ENCODE data around the gene PLPPR2.
"Not testable (repeated sequence)": the region's sequence is repeated elsewhere in the genome, so short reads cannot be mapped to it uniquely, and the experiment has no call there.

Gene PLPPR2

GRCh38 chr19:11332822-11333221, 22.4 kb upstream of the PLPPR2 start:
- in situ Hi-C loops (cut with MboI; ENCODE audit: low sequenced_read_pairs): no loop called here

GRCh38 chr19:11333838-11334237, 21.4 kb upstream of the PLPPR2 start:
- in situ Hi-C loops (cut with MboI; ENCODE audit: low sequenced_read_pairs): not testable (repeated sequence)

More at GRCh38 chr19:11332822-11333221, 22.4 kb upstream of the PLPPR2 start:
- Histone ChIP-seq H3K36me3 (replicated peaks) (peaks cover 8% of the 10 kb centered on the region), H3K9me3 (no peaks in the 10 kb centered on the region), H3K4me3 (no peak overlapping the region), H3K4me1 (peaks cover 3% of the 10 kb centered on the region), H3K27me3 (ENCODE audit: low read depth) (no peaks in the 10 kb centered on the region)
- DNase-seq (ENCODE audit: low spot score in 2 of 2): no peak

GRCh38 chr19:11335449-11336146, 19.6 kb upstream of the PLPPR2 start:
- in situ Hi-C loops (cut with MboI; ENCODE audit: low sequenced_read_pairs): no loop called here
- H3K4me1 ChIP-seq: peaks cover 8% of the 10 kb centered on the region; the same call in 1 of the 2 replicates
- H3K4me3 ChIP-seq: no peak overlapping the region
- H3K9me3 ChIP-seq: no peaks in the 10 kb centered on the region
- H3K27me3 ChIP-seq (ENCODE audit: low read depth): no peaks in the 10 kb centered on the region
- H3K36me3 ChIP-seq (replicated peaks): peaks cover 8% of the 10 kb centered on the region
- DNase-seq (ENCODE audit: low spot score in 2 of 2): no peak

More at GRCh38 chr19:11333838-11334237, 21.4 kb upstream of the PLPPR2 start:
- H3K4me3 ChIP-seq; H3K27me3 ChIP-seq (ENCODE audit: low read depth); H3K9me3 ChIP-seq; H3K36me3 ChIP-seq (replicated peaks); H3K4me1 ChIP-seq: not testable (repeated sequence)
- DNase-seq (ENCODE audit: low spot score in 2 of 2): peak in 1 of 2 experiments; percentile 47

- H3K27me3 ChIP-seq (ENCODE audit: low read depth): no peaks in the 10 kb centered on the region
- no peak for DNase-seq (ENCODE audit: low spot score in 2 of 2)
- in situ Hi-C loops (cut with MboI; ENCODE audit: low sequenced_read_pairs): no loop called here
- H3K36me3 ChIP-seq (replicated peaks): peaks cover 8% of the 10 kb centered on the region
- H3K4me1 ChIP-seq: peaks cover 8% of the 10 kb centered on the region; the same call in 1 of the 2 replicates
- no peak overlapping the region for H3K4me3 ChIP-seq
- H3K9me3 ChIP-seq: 0 out of 2 replicates have a peak, but pooled peaks cover 2% of the 10 kb centered on the region
Observed at GRCh38 chr19:11337080-11337479, 18.2 kb upstream of the PLPPR2 start.

GRCh38 chr19:11338121-11338520, 17.1 kb upstream of the PLPPR2 start:
- peaks cover 8% of the 10 kb centered on the region; the same call in 1 of the 2 replicates for H3K4me1 ChIP-seq
- no peak overlapping the region for H3K4me3 ChIP-seq
- in situ Hi-C loops (cut with MboI; ENCODE audit: low sequenced_read_pairs): no loop called here
- DNase-seq (ENCODE audit: low spot score in 2 of 2): no peak
- peaks cover 8% of the 10 kb centered on the region for H3K36me3 ChIP-seq (replicated peaks)
- H3K27me3 ChIP-seq (ENCODE audit: low read depth): no peaks in the 10 kb centered on the region
- H3K9me3 ChIP-seq: 0 out of 2 replicates have a peak, but pooled peaks cover 2% of the 10 kb centered on the region

- H3K9me3 ChIP-seq: 0 out of 2 replicates have a peak, but pooled peaks cover 2% of the 10 kb centered on the region
- H3K4me3 ChIP-seq: peak overlapping the region; percentile 68
- peaks cover 8% of the 10 kb centered on the region for H3K36me3 ChIP-seq (replicated peaks)
- peaks cover 8% of the 10 kb centered on the region; the same call in 1 of the 2 replicates for H3K4me1 ChIP-seq
- DNase-seq (ENCODE audit: low spot score in 2 of 2): no peak
- in situ Hi-C loops (cut with MboI; ENCODE audit: low sequenced_read_pairs): no loop called here
- H3K27me3 ChIP-seq (ENCODE audit: low read depth): no peaks in the 10 kb centered on the region
Observed at GRCh38 chr19:11338569-11339253, 16.5 kb upstream of the PLPPR2 start.

- peaks cover 8% of the 10 kb centered on the region; the same call in 1 of the 2 replicates for H3K4me1 ChIP-seq
- 0 out of 2 replicates have a peak, but pooled peaks cover 2% of the 10 kb centered on the region for H3K9me3 ChIP-seq
- DNase-seq (ENCODE audit: low spot score in 2 of 2): peak; percentile 92 to 98
- in situ Hi-C loops (cut with MboI; ENCODE audit: low sequenced_read_pairs): no loop called here
- H3K27me3 ChIP-seq (ENCODE audit: low read depth): no peaks in the 10 kb centered on the region
- H3K36me3 ChIP-seq (replicated peaks): peaks cover 8% of the 10 kb centered on the region
- H3K4me3 ChIP-seq: peak within 1 kb of the TSS; percentile 68
Observed at GRCh38 chr19:11339254-11340098, 15.8 kb upstream of the PLPPR2 start, which contains the start of gene RAB3D. RAB3D (minus strand) TSS chr19:11339657; CDS start chr19:11337399, 2,258 bp downstream.

- H3K9me3 ChIP-seq; DNase-seq (ENCODE audit: low spot score in 2 of 2); H3K4me3 ChIP-seq; H3K4me1 ChIP-seq; H3K27me3 ChIP-seq (ENCODE audit: low read depth); H3K36me3 ChIP-seq (replicated peaks); in situ Hi-C loops (cut with MboI; ENCODE audit: low sequenced_read_pairs): not testable (repeated sequence)
Observed at GRCh38 chr19:11340099-11340467, 15.1 kb upstream of the PLPPR2 start.

GRCh38 chr19:11342429-11342828, 12.8 kb upstream of the PLPPR2 start:
- in situ Hi-C loops (cut with MboI; ENCODE audit: low sequenced_read_pairs): no loop called here
- H3K4me1 ChIP-seq: peaks cover 18% of the 10 kb centered on the region
- no peaks in the 10 kb centered on the region; the same call in 1 of the 2 replicates for H3K36me3 ChIP-seq (replicated peaks)
- no peak overlapping the region for H3K4me3 ChIP-seq
- H3K27me3 ChIP-seq (ENCODE audit: low read depth): no peaks in the 10 kb centered on the region
- no peak for DNase-seq (ENCODE audit: low spot score in 2 of 2)
- H3K9me3 ChIP-seq: 0 out of 2 replicates have a peak, but pooled peaks cover 2% of the 10 kb centered on the region

- peaks cover 10% of the 10 kb centered on the region for H3K4me1 ChIP-seq
- no peak for DNase-seq (ENCODE audit: low spot score in 2 of 2)
- H3K36me3 ChIP-seq (replicated peaks): no peaks in the 10 kb centered on the region; the same call in 1 of the 2 replicates
- in situ Hi-C loops (cut with MboI; ENCODE audit: low sequenced_read_pairs): no loop called here
- H3K4me3 ChIP-seq: peak overlapping the region; percentile 70
- H3K9me3 ChIP-seq: peaks cover 2% of the 10 kb centered on the region; the same call in 1 of the 2 replicates
- H3K27me3 ChIP-seq (ENCODE audit: low read depth): no peaks in the 10 kb centered on the region
Observed at GRCh38 chr19:11345122-11345803, 10.0 kb upstream of the PLPPR2 start.

GRCh38 chr19:11346104-11346940, 8.9 kb upstream of the PLPPR2 start, which contains the start of the genes CCDC159 and TMEM205:
CCDC159 (plus strand) TSS chr19:11346519; CDS start chr19:11346607, 88 bp downstream.
TMEM205 (minus strand) TSS chr19:11346268; CDS start chr19:11345619, 649 bp downstream.
- H3K9me3 ChIP-seq: peaks cover 2% of the 10 kb centered on the region; the same call in 1 of the 2 replicates
- H3K27me3 ChIP-seq (ENCODE audit: low read depth): no peaks in the 10 kb centered on the region
- in situ Hi-C loops (cut with MboI; ENCODE audit: low sequenced_read_pairs): no loop called here
- peaks cover 10% of the 10 kb centered on the region for H3K4me1 ChIP-seq
- peak within 1 kb of the TSS; percentile 70 for H3K4me3 ChIP-seq
- no peaks in the 10 kb centered on the region; the same call in 1 of the 2 replicates for H3K36me3 ChIP-seq (replicated peaks)
- DNase-seq (ENCODE audit: low spot score in 2 of 2): peak; percentile 98 to 99

- in situ Hi-C loops (cut with MboI; ENCODE audit: low sequenced_read_pairs): no loop called here
- no peak for DNase-seq (ENCODE audit: low spot score in 2 of 2)
- no peaks in the 10 kb centered on the region for H3K36me3 ChIP-seq (replicated peaks)
Observed at GRCh38 chr19:11347546-11348039, 7.6 kb upstream of the PLPPR2 start.

More at GRCh38 chr19:11347546-11348039, 7.6 kb upstream of the PLPPR2 start:
- Histone ChIP-seq H3K4me3 (no peak overlapping the region), H3K4me1 (peaks cover 10% of the 10 kb centered on the region), H3K9me3 (no peaks in the 10 kb centered on the region; the same call in 1 of the 2 replicates), H3K27me3 (ENCODE audit: low read depth) (no peaks in the 10 kb centered on the region)
